RWPE1 (cell line): ENCODE results near the gene CA12.

Experiments used
- CTCF ChIA-PET: fragments of 350-600 bp; sonication (Branson Sonifier 250); formaldehyde crosslinking; extraction: SDS; loops from one replicate; lab custom pipeline; 2021; lab: Yijun Ruan, JAX
- POLR2A ChIA-PET: fragments of 400-600 bp; formaldehyde crosslinking; extraction: SDS; loops from one replicate; lab custom pipeline; 2020; ENCODE audit warnings: antibody characterized with exemption; ENCODE audit not compliant: low non-redundant PET; lab: Yijun Ruan, JAX
- DNase-seq: peaks from one replicate; pipeline ENCODE4 v3.0.0; 2012; ENCODE audit warnings: low spot score
- H3K27ac ChIP-seq: fragments of 450-650 bp; 2 replicates; pipeline ENCODE4 v1.5.1; 2017
- TF ChIP-seq, protein P1 (sequence below): fragments of 450-650 bp; conservative IDR thresholded peaks from 2 replicates; pipeline ENCODE4 v1.5.1; 2017; ENCODE audit warnings: low read depth, mild to moderate bottlenecking

CA12 gene

DNA sequence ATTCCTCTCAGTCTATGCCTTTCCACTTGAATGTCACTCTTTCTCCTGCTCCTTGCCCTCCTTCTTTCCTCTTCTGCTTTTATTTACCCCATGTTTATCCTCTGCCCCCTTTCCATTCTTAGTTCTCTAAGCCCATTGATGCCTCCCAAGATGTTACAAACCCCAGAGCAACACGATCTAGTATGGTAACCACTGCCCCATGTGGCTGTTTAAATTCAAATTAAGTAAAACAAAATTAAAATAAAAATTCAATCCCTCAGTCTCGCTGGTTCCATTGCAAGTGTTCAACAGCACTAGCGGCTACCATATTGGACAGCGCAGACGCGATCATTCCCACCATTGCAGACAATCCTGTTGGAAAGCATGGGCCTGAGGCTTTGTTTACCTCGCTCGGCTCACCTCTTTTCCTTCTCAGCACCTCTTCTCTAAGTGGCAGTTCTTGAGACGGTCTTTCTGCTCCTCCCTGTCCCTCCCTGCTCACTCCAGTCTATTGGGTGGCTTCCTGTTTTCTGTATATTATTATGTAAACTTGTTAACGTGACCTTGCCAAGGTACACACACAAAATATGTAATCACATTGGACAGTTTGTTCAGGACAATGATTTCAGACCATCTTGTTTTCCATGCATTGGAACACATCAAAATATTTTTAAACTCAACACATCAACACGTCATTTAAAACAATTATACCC lies 21.8 kb upstream of the CA12 start:
- ChIA-PET POLR2A (interaction anchor here (0.6 kb wide), 1 partner anchor 111 kb away, joined by 3 read pairs; no protein-coding TSS in a partner anchor), CTCF (interaction anchor here (0.6 to 1.5 kb wide), 12 partner anchors 11 to 480 kb away, joined by 3 to 23 read pairs (median 4); partner anchors contain the start of gene RPS27L)
- DNase-seq, result no peak
- no peak overlapping the region for H3K27ac ChIP-seq
- TF ChIP-seq, protein P1, sequence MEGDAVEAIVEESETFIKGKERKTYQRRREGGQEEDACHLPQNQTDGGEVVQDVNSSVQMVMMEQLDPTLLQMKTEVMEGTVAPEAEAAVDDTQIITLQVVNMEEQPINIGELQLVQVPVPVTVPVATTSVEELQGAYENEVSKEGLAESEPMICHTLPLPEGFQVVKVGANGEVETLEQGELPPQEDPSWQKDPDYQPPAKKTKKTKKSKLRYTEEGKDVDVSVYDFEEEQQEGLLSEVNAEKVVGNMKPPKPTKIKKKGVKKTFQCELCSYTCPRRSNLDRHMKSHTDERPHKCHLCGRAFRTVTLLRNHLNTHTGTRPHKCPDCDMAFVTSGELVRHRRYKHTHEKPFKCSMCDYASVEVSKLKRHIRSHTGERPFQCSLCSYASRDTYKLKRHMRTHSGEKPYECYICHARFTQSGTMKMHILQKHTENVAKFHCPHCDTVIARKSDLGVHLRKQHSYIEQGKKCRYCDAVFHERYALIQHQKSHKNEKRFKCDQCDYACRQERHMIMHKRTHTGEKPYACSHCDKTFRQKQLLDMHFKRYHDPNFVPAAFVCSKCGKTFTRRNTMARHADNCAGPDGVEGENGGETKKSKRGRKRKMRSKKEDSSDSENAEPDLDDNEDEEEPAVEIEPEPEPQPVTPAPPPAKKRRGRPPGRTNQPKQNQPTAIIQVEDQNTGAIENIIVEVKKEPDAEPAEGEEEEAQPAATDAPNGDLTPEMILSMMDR, result no peak

DNA sequence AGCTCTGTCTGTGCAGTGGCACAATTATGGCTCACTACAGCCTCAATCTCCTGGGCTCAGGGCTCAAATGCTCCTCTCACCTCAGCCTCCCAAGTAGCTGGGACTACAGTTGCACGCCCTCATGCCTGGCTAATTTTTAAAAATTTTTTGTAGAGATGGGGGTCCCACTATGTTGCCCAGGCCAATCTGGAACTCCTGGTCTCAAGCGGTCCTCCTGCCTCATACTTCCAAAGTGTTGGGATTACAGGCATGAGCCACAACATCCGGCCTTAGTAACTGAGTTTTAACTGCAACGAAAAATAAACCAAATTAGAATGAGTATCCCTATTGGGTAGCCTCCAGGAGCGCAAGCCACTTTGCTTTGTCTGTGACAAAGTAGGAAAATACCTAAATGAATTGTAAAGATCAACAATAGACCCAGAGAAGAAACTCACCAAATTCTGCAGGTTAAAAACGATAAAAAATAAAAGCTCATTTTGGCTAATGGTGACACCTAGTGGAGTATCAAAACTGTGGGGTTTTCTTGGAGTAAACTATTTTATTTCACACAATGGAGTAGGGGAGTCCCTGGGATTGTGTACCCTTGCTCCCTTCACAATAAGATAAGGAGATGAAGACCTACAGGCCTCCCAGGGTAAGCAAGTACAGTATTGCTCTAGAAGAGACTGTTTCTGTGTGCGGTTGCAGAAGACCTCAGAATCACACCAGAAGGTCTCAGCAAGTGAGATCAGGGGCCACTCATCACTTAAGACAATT lies 21.0 kb upstream of the CA12 start:
- CTCF ChIA-PET, result interaction anchor here (0.5 to 1.5 kb wide), 16 partner anchors 8 to 481 kb away, joined by 3 to 23 read pairs (median 3); partner anchors contain the start of gene RPS27L
- DNase-seq, result peak; percentile 53
- POLR2A ChIA-PET, result no interaction called here
- TF ChIP-seq, protein P1, result peak; percentile 84
- H3K27ac ChIP-seq, result no peak overlapping the region

DNA sequence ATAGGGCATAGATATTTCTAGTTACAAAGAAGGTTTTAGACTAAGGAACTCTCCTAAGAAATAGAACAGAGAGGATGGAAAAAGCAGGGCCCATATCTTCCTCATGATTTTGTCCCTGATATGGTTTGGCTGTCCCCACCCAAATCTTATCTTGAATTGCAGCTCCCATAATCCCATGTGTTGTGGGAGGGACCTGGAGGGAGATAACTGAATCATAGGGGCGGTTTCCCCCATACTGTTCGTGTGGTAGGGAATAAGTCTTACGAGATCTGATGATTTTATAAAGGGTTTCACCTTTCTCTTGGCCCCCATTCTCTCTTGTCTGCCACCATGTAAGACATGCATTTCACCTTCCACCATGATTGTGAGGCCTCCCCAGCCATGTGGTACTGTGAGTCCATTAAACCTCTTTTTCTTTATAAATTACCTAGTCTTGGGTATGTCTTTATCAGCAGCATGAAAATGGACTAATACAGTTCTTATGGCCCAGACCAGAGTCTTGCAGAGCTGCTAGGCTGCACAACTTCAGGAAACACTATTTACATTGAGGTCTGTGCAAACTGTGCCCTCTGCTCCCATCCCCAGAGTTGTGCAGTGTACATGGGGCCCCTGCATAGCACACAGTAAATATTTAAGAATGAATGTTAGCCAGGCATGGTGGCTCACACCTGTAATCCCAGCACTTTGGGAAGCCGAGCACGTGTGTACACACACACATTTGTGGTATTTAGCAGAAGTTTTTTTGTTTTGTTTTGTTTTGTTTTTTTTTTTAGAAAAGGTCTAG lies 20.3 kb upstream of the CA12 start:
- DNase-seq, result no peak
- H3K27ac ChIP-seq, result no peak overlapping the region
- ChIA-PET CTCF (interaction anchor here (0.5 to 1.5 kb wide), 14 partner anchors 8 to 315 kb away, joined by 3 to 23 read pairs (median 3); partner anchors contain the start of gene RPS27L), POLR2A (no interaction called here)
- TF ChIP-seq, protein P1, result no peak

DNA sequence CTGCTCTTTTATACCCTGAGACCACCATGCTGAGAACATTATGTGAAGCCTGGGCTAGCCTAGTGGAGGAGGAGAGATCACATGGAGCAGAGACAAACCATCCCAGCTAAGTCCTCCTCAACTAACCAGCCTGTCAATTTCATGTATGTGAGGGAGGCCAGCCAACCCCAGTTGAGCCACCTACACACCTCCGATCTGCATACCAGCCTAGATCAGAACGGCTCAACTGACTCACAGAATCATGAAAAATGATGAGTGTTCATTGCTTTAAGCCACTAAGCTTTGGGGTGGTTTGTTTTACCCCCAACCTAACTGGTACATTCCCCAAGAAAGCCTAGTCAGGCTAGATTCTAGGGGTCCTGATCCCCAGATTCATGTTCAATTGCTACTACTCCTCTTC lies 19.4 kb upstream of the CA12 start:
- CTCF ChIA-PET, result interaction anchor here (0.6 kb wide), 1 partner anchor 12 kb away, joined by 4 read pairs; no protein-coding TSS in a partner anchor
- POLR2A ChIA-PET, result no interaction called here
- no peak overlapping the region for H3K27ac ChIP-seq
- TF ChIP-seq, protein P1, result no peak
- DNase-seq, result no peak

DNA sequence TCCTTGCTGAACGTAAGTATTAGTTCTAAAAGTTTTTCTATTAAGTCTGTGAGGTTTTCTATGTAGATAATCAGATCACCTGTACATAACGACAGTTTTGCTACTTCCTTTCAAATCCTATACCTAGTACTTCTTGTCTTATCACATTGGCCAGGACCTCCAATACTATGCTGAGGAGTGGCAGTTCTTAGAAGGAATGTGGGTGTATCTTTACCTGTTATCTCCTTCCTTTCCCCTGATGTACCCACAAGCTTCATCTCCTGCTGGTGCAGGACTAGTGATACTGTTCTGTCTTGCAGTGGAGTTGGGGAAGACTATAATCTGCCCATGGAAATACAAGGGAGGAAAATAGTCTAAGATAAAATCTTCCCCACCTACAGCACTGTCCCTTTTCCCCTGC lies 16.8 kb upstream of the CA12 start:
- ChIA-PET POLR2A (no interaction called here), CTCF (no interaction called here)
- no peak for DNase-seq
- TF ChIP-seq, protein P1, result no peak
- no peak overlapping the region for H3K27ac ChIP-seq
